ENCODE measurements around the gene ZNF540.
"Not testable (repeated sequence)": the region's sequence is repeated elsewhere in the genome, so short reads cannot be mapped to it uniquely, and the experiment has no call there.

Gene ZNF540

DNA sequence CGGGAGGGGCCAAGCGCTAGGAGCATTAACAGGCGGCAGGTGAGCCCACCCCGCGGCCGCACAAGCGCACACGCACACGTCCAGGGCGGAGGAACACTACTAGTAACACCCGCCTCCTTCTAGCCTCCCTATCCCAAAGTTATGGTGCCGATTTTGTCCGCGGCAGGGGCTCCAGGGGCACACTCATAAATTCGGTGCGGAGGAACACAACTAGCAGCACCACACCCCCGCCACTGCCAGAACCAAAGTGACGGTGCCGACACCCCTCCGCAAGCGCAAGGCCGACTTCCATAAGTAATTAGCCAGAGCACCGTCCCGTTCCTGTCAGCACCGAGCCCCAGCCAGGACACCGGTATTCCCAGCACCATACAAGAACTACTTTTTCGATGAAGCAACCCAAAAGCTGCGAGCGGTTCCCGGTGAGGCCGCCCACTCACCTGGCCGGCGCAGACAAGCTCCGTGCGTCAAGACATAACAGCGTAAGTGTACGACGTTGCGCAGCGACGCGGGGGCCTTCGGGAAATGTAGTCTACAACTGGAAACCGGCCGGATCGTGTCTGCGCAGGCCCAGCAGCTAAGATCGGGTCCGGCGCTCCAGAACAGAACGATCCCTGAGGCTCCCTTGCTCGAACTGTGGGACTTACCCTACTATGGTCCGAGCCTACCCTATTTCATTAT is at the start of gene ZNF540, which contains the start of gene ZNF571:
TSS of gene ZNF540 (plus strand) at position 573 of the 678 bp plus-strand sequence. CDS start 3,572 bp downstream, outside the sequence.
TSS of gene ZNF571 (minus strand) at position 489 of the 678 bp plus-strand sequence. CDS start 8,116 bp downstream, outside the sequence.
- DNase-seq (ENCODE audit: low spot score): peak; percentile 92

DNA sequence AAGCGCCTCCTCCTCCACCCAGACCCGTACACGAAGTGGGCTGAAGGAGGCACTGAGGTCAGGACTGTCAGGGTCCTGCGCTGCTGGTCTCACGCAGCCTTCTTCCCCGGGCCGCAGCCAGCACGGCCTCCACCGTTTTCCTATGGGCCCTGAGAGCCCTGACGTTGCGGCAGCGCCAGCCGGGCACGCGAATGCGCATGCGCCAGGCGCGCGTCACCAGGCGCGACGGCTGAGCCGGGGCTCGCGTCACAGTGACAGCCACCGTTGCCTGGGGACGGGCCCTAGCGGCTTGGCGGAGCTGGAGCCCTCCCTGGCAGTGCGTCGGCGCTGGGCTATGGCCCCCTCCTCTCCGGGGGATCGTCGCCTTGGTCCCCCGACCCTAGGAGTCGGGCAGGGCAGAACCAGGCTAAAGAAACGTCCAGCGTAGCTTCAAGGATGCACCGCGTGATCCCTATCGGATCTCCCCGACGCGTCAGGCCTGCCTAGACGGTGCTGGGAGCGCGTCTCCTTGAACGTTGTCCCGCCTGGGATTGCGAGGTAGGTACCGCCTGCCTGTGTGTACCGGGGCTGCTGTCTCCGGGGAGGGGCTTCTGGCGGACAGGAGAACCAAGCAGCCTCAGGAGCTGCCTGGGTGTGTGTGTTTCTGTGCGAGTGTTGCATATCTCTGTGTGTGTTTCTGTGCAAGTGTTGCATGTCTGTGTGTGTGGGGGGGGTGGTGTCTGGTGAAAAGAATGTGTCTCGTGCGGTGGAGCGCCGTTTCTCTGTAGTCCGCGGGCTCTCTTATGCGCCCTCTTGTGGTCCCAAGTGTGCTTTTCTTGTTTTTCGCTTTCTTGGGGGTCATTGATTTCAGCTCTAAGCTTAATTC is 43.3 kb upstream of the ZNF540 start:
- DNase-seq (ENCODE audit: low spot score): peak; percentile 49

DNA sequence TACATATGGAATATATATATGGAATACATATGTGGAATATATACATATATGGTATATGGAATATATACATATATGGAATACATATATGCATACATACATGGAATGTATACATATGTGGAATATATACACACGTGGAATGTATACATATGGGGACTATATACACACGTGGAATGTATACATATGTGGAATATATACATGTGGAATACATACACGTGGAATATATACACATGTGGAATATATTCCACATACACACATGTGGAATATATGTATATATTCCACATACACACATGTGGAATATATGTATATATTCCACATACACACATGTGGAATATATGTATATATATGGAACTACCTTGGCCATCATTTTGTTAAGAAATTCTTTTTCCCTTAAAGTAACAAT is 31.2 kb upstream of the ZNF540 start:
- no peak for DNase-seq (ENCODE audit: low spot score)

DNA sequence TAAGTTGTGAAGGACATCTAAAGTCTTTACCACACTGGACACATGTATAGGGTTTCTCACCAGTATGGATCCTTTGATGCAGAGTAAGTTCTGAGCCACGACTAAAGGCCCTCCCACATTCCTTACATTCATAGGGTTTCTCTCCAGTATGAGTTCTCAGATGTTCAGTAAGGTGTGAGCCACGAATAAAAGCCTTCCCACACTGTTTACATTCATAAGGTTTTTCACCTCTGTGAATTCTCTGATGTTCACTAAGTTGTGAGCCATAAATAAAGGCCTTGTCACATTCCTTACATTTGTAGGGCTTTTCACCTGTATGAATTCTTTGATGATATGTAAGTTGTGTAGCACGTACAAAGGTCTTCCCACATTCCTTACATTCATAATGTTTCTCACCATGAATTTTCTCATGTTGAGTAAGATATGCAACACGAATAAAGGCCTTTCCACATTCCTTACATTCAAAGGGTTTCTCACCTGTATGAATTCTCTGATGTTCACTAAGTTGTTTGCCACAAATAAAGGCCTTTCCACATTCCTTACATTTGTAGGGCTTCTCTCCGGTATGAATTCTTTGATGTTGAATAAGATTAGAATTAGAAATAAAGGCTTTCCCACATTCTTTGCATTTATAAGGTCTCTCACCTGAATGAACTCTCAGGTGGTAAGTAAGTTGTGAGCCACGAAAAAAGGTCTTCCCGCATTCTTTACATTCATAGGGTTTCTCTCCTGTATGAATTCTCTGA is 29.9 kb upstream of the ZNF540 start:
- no peak for DNase-seq (ENCODE audit: low spot score)

DNA sequence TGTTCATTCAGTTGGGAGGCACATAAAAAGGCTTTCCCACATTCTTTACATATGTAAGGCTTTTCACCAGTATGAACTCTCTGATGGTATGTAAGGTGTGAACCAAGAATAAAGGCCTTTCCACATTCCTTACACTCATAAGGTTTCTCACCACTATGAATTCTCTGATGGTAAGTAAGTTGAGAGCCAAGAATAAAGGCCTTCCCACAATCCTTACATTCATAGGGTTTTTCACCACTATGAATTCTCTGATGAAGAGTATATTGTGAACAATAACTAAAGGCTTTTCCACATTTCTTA is 29.4 kb upstream of the ZNF540 start:
- no peak for DNase-seq (ENCODE audit: low spot score)

DNA sequence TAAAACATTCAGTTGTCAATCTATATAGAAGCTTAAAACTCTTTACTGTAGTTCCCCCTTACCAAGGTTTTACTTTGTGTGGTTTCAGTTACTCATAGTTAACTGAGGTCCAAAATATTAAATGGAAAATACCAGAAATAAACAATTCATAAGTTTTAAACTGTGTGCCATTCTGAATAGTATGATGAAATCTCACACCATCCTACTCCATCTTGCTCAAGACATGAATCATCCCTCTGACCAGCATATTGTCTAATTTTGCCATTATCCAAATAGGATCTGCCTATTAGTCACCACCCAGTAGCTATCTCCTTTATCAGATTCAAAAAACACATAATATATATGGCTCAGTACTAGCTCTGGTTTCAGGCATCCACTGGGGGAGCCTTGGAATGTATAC is 22.5 kb upstream of the ZNF540 start:
- DNase-seq (ENCODE audit: low spot score): no peak

DNA sequence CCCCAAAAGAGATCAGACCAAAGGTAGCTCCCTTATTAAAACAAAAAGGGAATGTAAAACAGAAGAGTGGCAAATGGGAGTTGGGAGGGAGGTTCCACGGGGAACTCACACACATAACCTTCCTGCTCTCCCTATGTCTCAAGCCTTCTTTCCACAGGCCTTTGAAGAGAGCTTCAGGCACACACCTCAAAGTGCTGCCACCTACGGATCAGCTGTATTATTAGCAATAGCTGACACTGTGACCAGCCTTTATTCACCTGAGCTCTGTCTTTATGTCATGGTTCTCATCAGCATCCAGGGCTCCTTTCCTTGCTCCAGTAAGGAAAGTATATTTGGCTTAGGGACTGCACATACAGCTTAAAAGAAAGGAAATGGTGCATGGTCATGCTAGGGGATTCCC is 11.3 kb upstream of the ZNF540 start:
- DNase-seq (ENCODE audit: low spot score): no peak

DNA sequence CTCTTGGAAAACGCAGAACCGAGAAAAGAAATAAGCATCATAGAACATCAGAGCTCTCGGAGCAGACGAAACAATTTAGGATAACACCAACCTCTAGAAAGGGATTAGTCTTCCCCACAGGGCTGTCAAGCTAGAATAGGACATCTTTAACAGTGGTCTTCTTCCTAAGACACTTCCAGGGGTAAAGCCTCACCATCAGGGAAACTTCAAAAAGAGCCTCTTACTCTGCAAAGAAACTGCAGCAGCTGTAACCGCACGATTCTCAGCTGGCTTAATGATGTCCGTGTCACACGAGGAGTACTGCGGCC is 726 bp upstream of the ZNF540 start:
- no peak for DNase-seq (ENCODE audit: low spot score)

DNA sequence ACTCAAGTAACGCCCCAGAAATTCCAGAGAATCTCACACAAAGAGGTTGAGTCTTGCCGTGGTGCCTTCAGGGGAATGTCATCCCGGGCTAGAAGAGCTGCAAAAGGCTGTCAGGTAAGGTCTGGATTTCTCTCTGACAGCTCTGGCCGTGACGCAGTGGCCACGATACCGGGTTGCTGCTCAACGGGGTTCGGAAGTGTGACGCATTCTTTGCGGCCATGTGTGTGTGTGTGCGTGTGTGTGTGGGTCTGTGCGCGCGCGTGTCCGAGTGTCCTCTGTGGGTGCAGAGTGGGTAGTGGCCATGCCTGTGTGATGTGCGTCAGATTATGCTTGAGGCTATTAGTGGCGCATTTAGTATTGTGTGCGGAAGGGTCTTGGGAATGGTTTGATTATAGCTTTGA is 306 bp downstream of the ZNF540 start:
- peak; percentile 65 for DNase-seq (ENCODE audit: low spot score)

DNA sequence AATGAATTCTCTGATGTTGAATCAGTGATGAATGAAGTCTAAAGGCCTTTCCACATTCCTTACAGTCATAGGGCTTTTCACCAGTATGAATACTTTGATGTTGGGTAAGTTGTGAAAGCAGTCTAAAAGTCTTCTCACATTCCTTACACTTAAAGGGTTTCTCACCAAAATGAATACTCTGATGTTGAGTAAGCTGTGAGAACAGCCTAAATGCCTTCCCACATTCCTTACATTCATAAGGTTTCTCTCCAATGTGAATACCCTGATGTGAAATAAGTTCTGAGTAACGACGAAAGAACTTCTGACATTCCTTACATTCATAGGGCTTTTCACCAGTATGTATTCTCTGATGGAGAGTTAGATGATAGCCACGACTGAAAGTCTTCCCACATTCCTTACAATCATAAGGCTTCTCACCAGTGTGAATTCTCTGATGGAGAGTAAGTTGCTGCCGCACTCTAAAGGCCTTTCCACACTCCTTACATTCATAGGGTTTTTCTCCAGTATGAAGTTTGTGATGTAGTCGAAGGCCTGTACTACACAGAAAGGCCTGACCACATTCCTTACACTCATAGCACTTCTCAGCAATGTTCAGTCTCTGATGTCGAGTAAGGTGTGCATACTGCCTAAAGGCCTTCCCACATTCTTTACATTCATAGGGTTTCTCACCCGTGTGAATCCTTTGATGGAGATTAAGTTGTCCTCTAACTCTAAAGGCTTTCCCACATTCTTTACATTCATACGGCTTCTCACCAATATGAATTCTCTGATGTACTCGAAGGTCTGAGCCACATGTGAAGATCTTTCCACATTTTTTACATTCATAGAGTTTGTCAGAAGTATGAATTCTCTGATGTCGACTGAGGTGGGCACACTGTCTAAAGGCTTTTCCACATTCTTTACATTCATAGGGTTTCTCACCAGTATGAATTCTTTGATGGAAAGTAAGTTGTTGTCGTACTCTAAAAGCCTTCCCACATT is 40.7 kb downstream of the ZNF540 start:
- DNase-seq (ENCODE audit: low spot score): no peak

DNA sequence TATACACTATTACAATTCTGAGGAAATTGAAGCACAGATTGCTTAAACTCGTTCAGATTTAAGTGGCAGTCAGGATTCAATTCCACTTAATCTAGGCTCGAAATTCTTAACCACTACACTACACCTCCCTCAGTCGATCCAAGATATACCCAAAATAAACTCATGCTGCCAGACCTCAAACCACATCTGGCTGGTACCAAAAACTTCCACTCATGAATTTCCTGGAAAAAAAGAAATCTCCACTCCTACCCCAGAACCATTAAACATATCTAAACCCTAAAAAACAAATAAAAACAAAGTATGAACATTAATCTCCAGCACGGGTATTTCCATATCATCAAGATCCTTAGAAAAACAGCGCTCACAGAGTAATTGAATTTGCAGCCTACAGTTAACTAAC is 59.4 kb downstream of the ZNF540 start:
- peak; percentile 4 for DNase-seq (ENCODE audit: low spot score)

DNA sequence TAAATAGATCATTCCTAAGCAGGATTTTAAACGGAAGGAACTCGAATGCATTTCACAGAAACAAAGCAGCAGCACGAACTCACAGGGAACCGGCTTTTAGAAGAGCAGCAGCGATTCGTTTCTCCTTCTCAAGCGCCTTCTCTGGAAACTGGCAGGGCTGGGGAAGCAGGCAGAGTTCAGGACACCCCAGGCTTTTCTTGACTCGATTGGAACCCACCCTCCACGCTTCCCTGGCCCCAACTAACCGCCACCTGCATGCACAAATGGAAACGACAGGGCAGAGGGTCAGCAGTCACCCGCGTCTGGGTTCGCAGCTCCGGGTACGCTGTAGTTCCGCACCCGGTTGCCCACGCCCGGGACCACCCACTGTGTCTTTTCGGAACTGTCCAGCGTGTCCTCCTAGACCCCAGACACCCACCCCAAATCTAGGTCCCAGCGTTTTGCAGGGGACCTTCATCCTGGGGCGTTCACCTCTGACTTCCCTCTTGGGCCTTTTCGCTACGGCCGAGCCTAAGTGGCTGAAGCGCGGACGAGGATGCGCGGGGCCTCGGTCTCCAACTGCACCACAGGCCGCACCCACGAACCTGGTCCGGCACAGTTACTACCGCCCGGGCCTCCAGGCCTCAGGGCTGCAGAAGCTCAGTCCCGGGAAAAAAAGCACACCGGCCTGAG is 60.1 kb downstream of the ZNF540 start:
- peak; percentile 4 for DNase-seq (ENCODE audit: low spot score)

DNA sequence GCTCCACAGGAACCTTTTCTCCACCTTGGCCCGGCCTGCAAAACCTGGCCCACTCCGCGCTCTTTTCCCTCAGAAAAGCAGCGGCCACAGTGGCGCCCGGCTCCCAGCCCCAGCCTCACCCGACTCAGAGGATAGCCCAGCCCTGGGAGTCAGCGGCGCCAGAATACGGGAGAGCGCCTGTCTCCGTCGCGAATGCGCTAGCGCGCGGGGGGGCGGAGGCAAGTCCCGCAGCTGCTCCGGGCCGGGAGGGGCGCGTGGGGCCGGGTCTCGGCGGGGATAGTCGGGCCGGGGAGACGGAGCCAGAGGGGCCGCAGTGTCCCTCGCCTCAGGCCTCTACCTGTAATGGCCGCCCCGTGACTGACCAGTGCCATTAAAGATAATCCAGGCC is 60.6 kb downstream of the ZNF540 start, which contains the start of gene ZFP30:
TSS of gene ZFP30 (minus strand) at position 165 of the 388 bp plus-strand sequence. CDS start 7,643 bp downstream, outside the sequence.
- DNase-seq (ENCODE audit: low spot score): peak; percentile 67

DNA sequence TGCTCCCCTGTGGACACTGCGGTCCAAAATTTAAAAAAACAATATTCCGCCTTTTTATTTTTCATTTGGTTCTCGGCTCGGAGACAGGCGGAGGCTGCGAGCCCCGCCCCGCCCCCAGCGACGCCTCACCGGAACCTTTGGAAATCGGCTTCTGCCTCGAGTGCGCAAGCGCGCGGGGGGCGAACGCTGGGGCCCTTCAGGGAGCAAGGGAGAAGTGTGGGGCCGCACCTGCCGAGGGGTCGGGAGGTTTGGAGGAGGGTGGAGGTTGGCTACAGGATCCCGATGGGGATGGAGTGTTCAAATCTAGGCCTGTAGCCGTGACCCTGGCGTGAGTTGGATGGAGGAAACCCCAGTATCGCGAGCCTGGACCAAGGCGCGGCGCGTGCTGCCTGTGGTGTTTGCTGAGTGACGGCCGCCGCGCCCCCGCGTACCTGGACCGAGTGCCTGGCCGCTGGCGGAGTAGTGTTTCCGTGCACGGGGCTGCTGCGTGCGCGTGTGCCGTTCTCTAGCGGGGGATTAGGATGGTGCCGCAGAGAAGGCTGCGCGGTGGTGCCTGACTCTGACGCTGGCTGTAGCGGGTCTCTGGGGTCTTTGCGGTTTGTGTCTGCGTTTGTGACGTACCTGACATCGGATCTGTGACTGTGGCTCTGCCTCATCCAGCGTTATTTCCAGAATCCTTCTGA is 61.2 kb downstream of the ZNF540 start:
- DNase-seq (ENCODE audit: low spot score): peak; percentile 79

DNA sequence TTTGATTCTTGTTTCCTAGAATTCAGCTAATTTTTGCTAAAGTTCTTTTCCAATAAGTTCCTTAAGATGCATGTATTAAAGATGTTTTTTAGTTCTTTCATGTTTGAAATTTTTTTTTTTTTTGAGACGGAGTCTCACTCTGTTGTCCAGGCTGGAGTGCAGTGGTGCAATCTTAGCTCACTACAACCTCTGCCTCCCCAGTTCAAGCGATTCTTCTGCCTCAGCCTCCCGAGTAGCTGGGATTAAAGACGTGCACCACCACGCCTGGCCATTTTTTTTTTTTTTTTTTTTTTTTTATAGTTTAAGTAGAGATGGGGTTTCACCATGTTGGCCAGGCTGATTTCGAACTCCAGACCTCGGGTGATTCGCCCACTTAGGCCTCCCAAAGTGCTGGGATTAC is 62.5 kb downstream of the ZNF540 start:
- DNase-seq (ENCODE audit: low spot score): not testable (repeated sequence)

Data from CD4-positive, alpha-beta T cell treated with Interleukin-15 for 4 hours (primary cell).